MCF 10A (cell line): ENCODE data around the gene ATP6V0E2. TPM values are rescaled to one million over a fixed set of nuclear protein-coding genes. Genes with fewer than 3 reads are reported as not detected.
A peak's percentile ranks its signal among the peaks of the same experiment; 100 is the strongest.

ENCODE experiments used
- BruUV-seq: library from RNA; stranded (reverse); fragments of 400-500 nt; replicated peaks from 2 replicates; lab custom pipeline; 2021; lab: Mats Ljungman, UMichigan
- CTCF ChIA-PET: fragments of 300-600 bp; sonication (Branson Sonifier 250); formaldehyde crosslinking; extraction: SDS; loops from one replicate; lab custom pipeline; 2021; ENCODE audit warnings: antibody characterized with exemption, inconsistent platforms; lab: Yijun Ruan, JAX
- POLR2A ChIA-PET: fragments of 300-600, 350-650 bp; sonication (Branson Sonifier 250); formaldehyde crosslinking; extraction: SDS; loops from one replicate; lab custom pipeline; 2020; ENCODE audit warnings: antibody characterized with exemption, inconsistent platforms; lab: Yijun Ruan, JAX
- DNase-seq: peaks from one replicate; pipeline ENCODE4 v3.0.0-alpha.2; 2018; ENCODE audit not compliant: unreplicated experiment
- H3K27ac Mint-ChIP-seq: one replicate; pipeline ENCODE4 v1.8.0; 2022; ENCODE audit warnings: mild to moderate bottlenecking, low read depth, mixed read lengths; ENCODE audit not compliant: unreplicated experiment
- H3K27me3 Mint-ChIP-seq: one replicate; pipeline ENCODE4 v1.8.0; 2022; ENCODE audit warnings: mixed read lengths; ENCODE audit not compliant: insufficient read depth, unreplicated experiment
- H3K36me3 Mint-ChIP-seq: one replicate; pipeline ENCODE4 v1.8.0; 2022; ENCODE audit warnings: mild to moderate bottlenecking, moderate library complexity, mixed read lengths; ENCODE audit not compliant: insufficient read depth, unreplicated experiment
- H3K4me1 Mint-ChIP-seq: one replicate; pipeline ENCODE4 v1.8.0; 2022; ENCODE audit warnings: mixed read lengths; ENCODE audit not compliant: insufficient read depth, unreplicated experiment
- H3K4me3 Mint-ChIP-seq: one replicate; pipeline ENCODE4 v1.8.0; 2022; ENCODE audit warnings: mild to moderate bottlenecking, moderate library complexity, mixed read lengths; ENCODE audit not compliant: unreplicated experiment
- H3K9me3 Mint-ChIP-seq: one replicate; pipeline ENCODE4 v1.8.0; 2022; ENCODE audit warnings: mixed read lengths; ENCODE audit not compliant: unreplicated experiment
- CTCF ChIP-seq: fragments of 200-600 bp; IDR thresholded peaks from one replicate; pipeline ENCODE4 v1.8.0; 2022; ENCODE audit warnings: antibody characterized with exemption, mild to moderate bottlenecking; ENCODE audit not compliant: unreplicated experiment
- intact Hi-C: fragments of 100-400 bp; cut with micrococcal nuclease; formaldehyde crosslinking; loops from 2 replicates; pipeline ENCODE4 v1.14.1; 2022
- total RNA-seq: library from RNA; stranded (reverse); gene quantifications from 2 replicates; pipeline ENCODE4 v1.2.3, GENCODE V29; 2022

ATP6V0E2 gene
- total RNA-seq, 1 experiment from 2014 or later, result 8.6 TPM

GRCh38 chr7:149870701-149871483 is 2.9 kb upstream of the ATP6V0E2 start:
- H3K27me3 Mint-ChIP-seq, result no peaks in the 10 kb centered on the region
- POLR2A ChIA-PET, result no interaction called here
- peaks cover 6% of the 10 kb centered on the region for H3K4me1 Mint-ChIP-seq
- intact Hi-C loops, result no loop called here
- H3K9me3 Mint-ChIP-seq, result no peaks in the 10 kb centered on the region
- H3K4me3 Mint-ChIP-seq, result no peak overlapping the region
- H3K27ac Mint-ChIP-seq, result no peak overlapping the region
- no peaks in the 10 kb centered on the region for H3K36me3 Mint-ChIP-seq
- CTCF ChIA-PET, result interaction anchor here (0.5 to 3.8 kb wide), 6 partner anchors 9 to 1387 kb away, joined by 3 to 19 read pairs (median 4); no protein-coding TSS in a partner anchor
- DNase-seq, result no peak
- no TSS peak for BruUV-seq
- no peak for TF ChIP-seq CTCF

- POLR2A ChIA-PET, result interaction anchor here (0.6 to 1.1 kb wide), 2 partner anchors 33 to 780 kb away, joined by 3 to 9 read pairs; partner anchors contain the start of gene ZNF862
- intact Hi-C loops, result no loop called here
These were observed 2.2 kb upstream of the ATP6V0E2 start for GRCh38 chr7:149871576-149871975.

GRCh38 chr7:149872419-149873073 is 1.2 kb upstream of the ATP6V0E2 start:
- intact Hi-C loops, result loop anchor here (2.0 kb wide), 1 partner anchor 34 kb away; the partner anchor contains the start of gene ZNF862
- peak overlapping the region; percentile 79 for H3K4me3 Mint-ChIP-seq
- POLR2A ChIA-PET, result interaction anchor here (0.6 to 1.1 kb wide), 2 partner anchors 34 to 781 kb away, joined by 3 to 9 read pairs; partner anchors contain the start of gene ZNF862
- peaks cover 6% of the 10 kb centered on the region for H3K4me1 Mint-ChIP-seq
- no peaks in the 10 kb centered on the region for H3K9me3 Mint-ChIP-seq
- BruUV-seq, result no TSS peak
- peaks cover 6% of the 10 kb centered on the region for H3K36me3 Mint-ChIP-seq
- H3K27ac Mint-ChIP-seq, result peak overlapping the region; percentile 22
- TF ChIP-seq CTCF, result no peak
- H3K27me3 Mint-ChIP-seq, result no peaks in the 10 kb centered on the region
- CTCF ChIA-PET, result interaction anchor here (0.6 to 3.8 kb wide), 4 partner anchors 11 to 1385 kb away, joined by 3 to 19 read pairs (median 6); no protein-coding TSS in a partner anchor
- DNase-seq, result peak; percentile 61

More at GRCh38 chr7:149871576-149871975, 2.2 kb upstream of the ATP6V0E2 start:
- Mint-ChIP-seq H3K27me3 (no peaks in the 10 kb centered on the region), H3K36me3 (no peaks in the 10 kb centered on the region), H3K4me1 (peaks cover 6% of the 10 kb centered on the region), H3K4me3 (no peak overlapping the region), H3K9me3 (no peaks in the 10 kb centered on the region), H3K27ac (no peak overlapping the region)
- no TSS peak for BruUV-seq
- CTCF ChIA-PET, result interaction anchor here (0.5 to 3.8 kb wide), 8 partner anchors 10 to 1386 kb away, joined by 3 to 19 read pairs (median 4); no protein-coding TSS in a partner anchor
- no peak for TF ChIP-seq CTCF
- DNase-seq, result no peak
